ENCODE results near the gene TASOR.

The TASOR gene

DNA sequence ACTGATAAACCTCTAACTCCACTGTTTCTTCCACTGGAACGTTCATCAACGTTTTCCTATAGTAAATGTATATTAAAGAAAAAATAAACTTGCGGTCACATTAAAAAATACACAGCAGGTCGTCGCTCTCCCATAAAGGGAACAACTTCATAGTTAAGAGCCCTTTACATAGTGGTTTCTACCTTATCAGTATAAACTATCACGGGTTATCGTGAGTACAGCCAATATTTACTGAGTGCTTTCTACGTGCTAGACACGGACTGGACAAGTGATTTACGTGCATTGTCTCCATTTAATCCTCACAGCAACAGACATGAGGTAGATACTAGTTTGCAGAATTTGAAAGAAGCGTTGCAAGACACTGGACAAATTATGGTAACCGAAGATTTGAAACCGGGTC lies 964 bp upstream of the TASOR start:
- no peak for ATAC-seq

DNA sequence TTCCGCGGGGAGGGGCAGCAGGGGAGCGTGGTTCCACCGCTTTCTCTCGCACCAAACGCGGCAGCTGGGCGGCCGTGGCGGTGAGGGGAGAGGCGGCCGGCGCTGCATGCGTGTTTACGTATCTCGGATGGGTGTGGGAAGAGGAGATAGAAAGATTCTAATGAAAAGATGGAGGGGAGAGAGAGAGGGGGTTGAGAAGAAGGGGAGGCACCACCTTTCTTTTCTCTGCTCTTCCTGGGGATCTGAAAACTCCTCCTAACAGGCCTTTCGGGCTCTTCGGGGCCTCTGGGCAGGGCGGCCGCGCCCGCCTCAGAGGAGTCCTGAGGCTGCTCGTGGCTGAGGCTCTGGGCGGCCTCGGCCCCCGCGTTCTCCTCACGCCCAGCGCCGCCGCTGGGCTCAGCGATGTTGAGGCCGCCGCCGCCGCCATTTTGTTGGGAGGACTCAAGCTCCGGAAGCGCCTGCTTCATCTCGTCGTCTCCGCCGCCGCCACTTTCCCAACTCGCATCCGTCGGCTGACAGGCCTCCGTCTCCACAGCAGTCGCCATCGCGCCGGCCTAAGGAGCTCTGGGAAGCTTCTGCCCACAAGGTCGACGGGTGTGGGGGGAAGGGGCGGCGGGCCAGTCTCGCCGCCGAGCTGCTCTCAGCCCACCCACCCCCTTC lies 473 bp downstream of the TASOR start:
- ATAC-seq: peak; percentile 68 to 74

DNA sequence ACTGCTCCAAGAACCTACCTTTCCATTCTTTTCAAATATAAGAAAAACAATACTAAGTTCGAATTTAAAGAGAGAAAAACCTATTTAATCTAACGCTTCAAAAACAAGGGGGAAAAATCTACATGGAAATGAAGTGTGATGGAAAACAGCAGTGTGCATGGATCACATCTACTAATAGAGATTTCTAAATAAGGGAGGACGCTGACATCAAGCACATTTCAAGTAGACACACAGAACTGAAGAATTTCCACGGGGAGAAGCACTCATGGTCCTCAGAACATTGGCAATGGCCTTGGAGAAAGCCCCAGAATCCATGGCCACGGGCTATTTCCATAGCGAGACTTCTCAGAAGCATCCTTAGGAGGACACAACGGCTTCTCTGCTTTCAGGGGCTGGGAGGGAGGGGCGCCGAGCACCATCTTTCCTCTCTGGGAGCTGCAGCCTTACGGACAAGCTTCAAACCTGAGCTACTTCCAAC lies 1.0 kb downstream of the TASOR start:
- no peak for ATAC-seq

DNA sequence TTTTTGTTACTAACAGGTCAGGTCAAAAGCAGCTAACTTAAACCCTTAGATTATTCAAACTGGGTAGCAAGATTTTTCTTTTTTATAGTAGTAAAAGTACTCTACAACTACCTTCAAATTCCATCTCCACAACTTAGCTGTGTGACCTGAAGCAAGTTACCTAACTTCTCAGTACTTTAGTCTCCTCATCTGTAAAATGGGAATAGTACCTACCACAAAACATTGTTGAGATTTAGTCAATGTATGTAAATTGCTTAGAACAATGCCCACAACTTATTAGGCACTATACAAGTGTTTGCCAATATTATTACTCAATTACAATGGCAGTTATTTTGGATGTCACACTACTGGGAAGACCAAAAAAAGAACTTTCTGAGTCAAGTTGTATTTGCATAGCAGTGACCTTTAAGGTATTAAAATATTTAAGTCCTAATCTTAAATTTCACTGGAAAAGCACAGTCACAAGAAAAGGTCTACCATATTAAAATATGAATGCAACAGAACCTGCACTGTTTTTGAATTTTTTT lies 2.9 kb downstream of the TASOR start:
- no peak for ATAC-seq

DNA sequence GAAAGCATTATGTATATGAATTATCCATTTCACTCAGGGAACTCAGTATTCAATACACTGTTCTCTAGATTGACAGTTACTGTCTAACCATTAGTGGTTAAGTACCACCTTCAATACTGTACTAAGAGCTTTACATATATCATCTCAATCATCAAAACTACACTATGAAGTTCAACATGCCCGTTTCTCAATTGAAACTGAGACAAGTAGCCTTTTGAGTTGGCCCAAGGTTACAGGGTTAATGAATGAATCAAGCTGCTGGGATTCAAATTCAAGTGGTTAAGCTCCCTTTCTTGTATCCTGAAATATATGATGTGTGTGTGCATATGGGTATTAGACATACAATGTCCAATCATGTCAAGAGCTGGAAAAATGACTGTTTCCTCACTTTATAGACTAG lies 5.8 kb downstream of the TASOR start:
- peak; percentile 53 to 75 for ATAC-seq

DNA sequence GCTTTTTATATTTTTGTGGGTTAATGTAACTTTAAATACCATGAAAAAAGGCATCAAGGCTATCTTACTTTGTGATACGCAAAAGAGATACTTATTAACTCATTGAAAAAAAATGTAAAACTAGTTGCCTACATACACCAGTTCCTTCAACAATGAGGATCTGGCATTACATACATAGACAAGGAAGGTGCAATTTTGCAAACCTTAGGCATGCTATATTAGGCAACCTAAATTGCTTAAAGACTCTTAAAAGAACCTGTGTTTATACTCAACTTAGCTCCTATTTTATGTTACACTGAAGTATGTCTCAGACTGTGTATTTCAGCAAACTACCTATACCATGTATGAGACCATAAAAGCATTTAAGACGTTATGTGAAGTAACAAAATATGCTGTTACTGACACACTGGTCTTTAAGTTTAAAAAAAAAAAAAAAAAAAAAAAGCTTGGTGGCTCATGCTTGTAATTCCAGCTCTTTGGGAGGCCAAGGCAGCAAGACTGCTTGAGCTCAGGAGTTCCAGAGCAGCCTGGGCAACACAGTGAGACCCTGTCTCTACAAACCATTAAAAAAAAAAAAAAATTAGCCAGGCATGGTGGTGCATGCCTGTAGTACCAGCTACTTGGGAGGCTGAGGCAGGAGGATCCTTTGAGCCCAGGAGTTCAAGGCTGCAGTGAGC lies 9.1 kb downstream of the TASOR start:
- ATAC-seq: no peak

DNA sequence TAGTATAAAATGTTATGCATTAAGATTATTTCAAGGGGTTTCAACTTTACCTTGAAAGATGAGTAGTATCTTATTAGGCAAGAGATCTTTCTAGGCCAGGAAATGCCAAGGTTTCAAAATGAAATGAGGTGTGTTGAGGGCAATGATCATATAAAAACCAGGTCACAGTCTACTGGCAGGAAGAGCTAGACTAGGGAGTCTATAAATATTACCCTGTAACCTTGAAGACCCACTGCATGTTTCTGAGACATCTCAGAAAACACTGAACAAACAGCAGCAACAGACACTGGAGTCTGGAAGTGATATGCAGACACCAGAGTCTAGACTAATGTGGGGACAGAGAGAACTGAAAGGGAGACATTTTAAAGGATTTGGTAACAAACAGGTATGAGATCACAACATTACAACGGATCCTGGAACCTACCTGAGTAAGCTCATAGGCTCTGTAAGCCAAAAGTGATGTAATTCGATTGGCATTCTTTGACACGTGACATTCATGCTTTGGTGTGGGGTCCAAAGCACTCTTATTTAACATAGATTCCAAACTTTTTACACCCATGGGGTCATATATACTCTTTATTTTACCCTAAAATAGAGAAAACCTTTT lies 15.0 kb downstream of the TASOR start:
- peak in 1 of 2 donors; percentile 33 for ATAC-seq

DNA sequence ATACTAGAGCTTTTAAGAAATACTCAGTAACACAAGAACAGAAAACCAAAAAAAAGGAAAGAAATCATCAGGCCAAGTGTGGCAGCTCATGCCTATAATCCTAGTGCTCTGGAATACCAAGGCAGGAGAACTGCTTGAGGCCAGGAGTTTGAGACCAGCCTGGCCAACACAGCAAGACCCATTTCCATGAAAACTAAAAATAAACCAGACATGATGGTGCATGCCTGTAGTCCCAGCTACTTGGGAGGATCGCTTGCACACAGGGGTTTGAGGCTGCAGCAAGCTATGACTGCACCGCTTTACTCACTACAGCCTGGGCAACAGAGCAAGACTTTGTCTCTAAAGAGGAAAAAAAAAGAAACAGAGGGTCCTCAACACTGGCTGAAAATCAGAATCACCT lies 18.2 kb downstream of the TASOR start:
- no peak for ATAC-seq

DNA sequence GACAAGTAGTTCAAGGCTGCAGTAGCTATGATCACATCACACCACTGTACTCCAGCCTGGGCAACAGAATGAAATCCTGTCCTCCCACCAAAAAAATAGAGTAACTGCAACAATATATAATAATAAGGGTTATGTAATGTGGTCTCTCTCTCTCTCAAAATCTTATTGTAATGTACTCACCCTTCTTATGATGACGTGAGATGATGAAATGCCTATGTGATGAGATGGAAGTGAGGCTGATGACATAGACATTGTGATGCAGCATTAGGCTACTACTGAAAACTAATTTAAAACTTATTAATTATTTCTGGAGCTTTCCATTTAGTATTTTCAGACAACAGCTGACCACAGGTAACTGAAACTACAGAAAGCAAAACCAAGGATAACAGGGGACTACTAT lies 27.4 kb downstream of the TASOR start:
- no peak for ATAC-seq

DNA sequence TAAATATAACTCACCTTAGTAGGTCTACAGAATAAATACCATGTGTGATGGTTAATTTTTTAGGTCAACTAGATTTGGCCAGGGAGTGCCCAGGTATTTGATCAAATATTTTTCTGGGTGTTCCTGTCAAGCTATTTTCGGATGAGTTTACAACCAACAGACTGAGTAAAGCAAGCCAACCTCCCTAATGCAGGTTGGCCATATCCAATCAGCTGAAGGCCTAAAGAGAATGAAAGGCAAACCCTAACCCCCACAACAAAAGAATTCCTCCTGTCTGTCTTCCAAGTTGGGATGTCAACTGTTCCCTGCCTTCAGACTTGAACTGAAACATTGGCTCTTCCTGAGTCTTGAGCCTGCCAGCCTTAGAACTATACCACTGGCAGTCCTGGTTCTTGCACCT lies 28.6 kb downstream of the TASOR start:
- no peak for ATAC-seq

DNA sequence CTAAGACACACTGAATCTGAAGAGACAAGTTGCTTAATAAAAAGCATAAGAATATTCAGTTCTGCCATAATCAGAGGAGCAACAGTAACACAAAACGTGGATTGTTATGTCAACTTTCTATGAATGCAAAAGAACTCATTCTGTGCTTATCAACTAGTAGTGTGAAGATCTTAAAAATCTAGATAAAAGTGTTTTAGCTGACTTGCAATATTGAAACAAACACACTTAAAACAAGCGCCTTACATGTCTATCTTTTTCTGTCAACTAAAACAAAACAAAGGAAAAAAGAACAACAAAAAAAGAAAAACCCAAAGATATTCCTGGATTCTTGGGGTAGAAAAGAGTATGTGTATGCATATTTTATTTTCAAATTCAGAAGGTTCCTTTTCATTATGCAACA lies 37.7 kb downstream of the TASOR start:
- no peak for ATAC-seq

DNA sequence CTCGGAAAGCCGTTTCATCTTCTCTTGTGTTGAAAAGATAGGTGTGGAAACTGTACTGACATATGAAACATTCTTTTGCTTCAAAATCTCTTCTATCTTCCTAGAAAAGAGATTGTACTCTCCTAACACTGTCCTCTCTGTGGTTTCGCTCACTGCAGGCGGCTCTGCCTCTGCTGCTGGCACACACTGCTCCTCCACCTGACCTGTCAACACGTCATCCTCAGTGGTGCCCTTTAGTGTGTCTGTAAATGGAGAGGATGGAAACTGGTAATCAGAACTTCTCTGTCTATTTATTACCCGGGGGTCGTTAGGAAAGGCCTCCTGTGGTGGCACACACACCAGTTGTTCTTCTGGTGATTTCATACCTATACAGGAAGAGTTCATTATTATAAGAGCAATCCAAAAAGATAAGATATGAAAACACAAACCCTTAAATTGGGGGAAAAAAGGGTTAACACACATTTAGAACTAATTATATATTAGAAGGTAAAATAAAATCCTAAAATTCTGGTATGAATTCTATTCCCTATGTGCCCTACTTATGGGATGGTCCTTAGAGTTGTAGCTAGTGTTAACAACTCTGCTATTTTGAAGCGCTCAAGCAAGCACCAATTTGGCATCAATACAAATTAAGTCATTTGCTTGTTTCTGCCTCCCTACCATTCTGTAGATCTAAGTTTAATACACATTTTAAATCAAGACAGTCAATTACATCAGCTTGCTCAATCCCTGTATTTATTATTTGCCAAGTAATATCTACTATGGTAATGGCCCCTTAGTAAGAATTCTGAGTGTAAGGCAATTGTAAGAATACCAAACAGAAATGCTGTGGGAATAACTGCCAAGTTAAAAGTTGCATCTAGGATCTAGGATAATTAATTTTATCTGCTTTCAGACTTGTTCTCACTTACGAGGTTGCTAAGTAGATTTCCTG lies 49.2 kb downstream of the TASOR start:
- no peak for ATAC-seq
